ENCODE data around the gene NRXN3. TPM values are rescaled to one million over a fixed set of nuclear protein-coding genes. Genes with fewer than 3 reads are reported as not detected.

The NRXN3 gene
- polyA plus RNA-seq, 1 of the 3 experiments (the other 2 are of a cell fraction) = 1.6 TPM

DNA sequence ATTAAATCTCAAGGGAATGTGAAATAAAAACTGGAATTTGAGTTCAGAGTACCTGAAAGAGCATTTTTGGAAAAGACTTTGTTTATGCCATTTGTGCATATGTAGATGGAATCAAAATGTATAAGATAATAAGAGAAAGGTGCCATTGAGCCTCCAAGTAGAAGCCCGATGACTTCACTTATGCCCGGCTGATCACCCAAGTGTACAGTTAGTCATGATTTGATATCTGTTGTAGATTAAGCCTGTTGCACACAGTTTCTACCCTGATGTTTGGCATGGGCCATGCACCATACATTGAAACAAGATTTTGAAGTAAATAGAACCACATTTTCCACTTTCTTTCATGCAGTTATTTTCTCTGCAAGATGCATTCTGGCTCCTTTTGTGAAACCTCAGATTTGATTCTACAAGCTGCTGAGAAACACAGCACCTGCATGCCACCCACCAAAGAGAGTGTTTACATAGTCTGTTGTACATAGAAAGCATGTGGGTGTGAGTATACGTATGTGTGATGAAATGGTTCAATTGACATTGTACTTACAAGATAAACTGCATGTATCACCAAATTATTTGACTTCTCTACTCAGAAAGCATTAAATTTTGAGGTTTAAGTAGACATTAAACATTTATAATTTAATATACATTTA lies 1268.6 kb downstream of the NRXN3 start:
- Histone ChIP-seq H3K27me3 (ENCODE audit: insufficient read depth) (no peaks in the 10 kb centered on the region), H2AFZ (ENCODE audit: low read depth) (no peak overlapping the region), H3K27ac (ENCODE audit: low read depth in 2 of 2, low read length in 1 of 2) (no peak overlapping the region), H3K36me3 (replicated peaks in 1 of 2; ENCODE audit: control insufficient read depth in 1 of 2, insufficient read depth in 2 of 2, low read length in 1 of 2) (no peaks in the 10 kb centered on the region), H3K4me2 (no peak overlapping the region), H3F3A (replicated peaks; ENCODE audit: insufficient read depth) (no peaks in the 10 kb centered on the region), H3K9ac (no peak overlapping the region), H3K4me3 (ENCODE audit: low read depth in 2 of 2, low read length in 1 of 2) (no peak overlapping the region), H3K79me2 (ENCODE audit: insufficient read depth) (no peaks in the 10 kb centered on the region), H3K4me1 (ENCODE audit: control insufficient read depth in 1 of 2, insufficient read depth in 2 of 2, low read depth in 1 of 2, low read length in 1 of 2) (no peaks in the 10 kb centered on the region; a peak in 1 of 4 replicates), H4K20me1 (ENCODE audit: insufficient read depth) (no peaks in the 10 kb centered on the region), H3K9me2 (no peaks in the 10 kb centered on the region), H3K9me3 (no peaks in the 10 kb centered on the region)
- ChIA-PET POLR2A (no interaction called here), CTCF (no interaction called here)
- TF ChIP-seq, protein P1, sequence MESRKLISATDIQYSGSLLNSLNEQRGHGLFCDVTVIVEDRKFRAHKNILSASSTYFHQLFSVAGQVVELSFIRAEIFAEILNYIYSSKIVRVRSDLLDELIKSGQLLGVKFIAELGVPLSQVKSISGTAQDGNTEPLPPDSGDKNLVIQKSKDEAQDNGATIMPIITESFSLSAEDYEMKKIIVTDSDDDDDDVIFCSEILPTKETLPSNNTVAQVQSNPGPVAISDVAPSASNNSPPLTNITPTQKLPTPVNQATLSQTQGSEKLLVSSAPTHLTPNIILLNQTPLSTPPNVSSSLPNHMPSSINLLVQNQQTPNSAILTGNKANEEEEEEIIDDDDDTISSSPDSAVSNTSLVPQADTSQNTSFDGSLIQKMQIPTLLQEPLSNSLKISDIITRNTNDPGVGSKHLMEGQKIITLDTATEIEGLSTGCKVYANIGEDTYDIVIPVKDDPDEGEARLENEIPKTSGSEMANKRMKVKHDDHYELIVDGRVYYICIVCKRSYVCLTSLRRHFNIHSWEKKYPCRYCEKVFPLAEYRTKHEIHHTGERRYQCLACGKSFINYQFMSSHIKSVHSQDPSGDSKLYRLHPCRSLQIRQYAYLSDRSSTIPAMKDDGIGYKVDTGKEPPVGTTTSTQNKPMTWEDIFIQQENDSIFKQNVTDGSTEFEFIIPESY (IDR thresholded peaks at IDR 0.05; ENCODE audit: borderline replicate concordance, low read depth) = no peak
- no peak for TF ChIP-seq NFIC (IDR thresholded peaks at IDR 0.05; ENCODE audit: borderline replicate concordance)
- no peak for TF ChIP-seq POLR2AphosphoS5 (IDR thresholded peaks at IDR 0.05; ENCODE audit: low read depth, low read length)
- TF ChIP-seq FOSL2 (IDR thresholded peaks at IDR 0.05; ENCODE audit: borderline replicate concordance, low read depth) = no peak
- no peak for TF ChIP-seq RXRA (IDR thresholded peaks at IDR 0.05; ENCODE audit: borderline replicate concordance, low read depth)
- no peak for TF ChIP-seq RAD21 (IDR thresholded peaks at IDR 0.05; ENCODE audit: low read length)
- TF ChIP-seq SMC3 (IDR thresholded peaks at IDR 0.05; ENCODE audit: low read depth, low read length) = no peak
- TF ChIP-seq, protein P2, sequence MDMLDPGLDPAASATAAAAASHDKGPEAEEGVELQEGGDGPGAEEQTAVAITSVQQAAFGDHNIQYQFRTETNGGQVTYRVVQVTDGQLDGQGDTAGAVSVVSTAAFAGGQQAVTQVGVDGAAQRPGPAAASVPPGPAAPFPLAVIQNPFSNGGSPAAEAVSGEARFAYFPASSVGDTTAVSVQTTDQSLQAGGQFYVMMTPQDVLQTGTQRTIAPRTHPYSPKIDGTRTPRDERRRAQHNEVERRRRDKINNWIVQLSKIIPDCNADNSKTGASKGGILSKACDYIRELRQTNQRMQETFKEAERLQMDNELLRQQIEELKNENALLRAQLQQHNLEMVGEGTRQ (IDR thresholded peaks at IDR 0.05; ENCODE audit: borderline replicate concordance, low read depth, low read length) = no peak
- no peak for TF ChIP-seq JUND (IDR thresholded peaks at IDR 0.05)
- TF ChIP-seq, protein P3, sequence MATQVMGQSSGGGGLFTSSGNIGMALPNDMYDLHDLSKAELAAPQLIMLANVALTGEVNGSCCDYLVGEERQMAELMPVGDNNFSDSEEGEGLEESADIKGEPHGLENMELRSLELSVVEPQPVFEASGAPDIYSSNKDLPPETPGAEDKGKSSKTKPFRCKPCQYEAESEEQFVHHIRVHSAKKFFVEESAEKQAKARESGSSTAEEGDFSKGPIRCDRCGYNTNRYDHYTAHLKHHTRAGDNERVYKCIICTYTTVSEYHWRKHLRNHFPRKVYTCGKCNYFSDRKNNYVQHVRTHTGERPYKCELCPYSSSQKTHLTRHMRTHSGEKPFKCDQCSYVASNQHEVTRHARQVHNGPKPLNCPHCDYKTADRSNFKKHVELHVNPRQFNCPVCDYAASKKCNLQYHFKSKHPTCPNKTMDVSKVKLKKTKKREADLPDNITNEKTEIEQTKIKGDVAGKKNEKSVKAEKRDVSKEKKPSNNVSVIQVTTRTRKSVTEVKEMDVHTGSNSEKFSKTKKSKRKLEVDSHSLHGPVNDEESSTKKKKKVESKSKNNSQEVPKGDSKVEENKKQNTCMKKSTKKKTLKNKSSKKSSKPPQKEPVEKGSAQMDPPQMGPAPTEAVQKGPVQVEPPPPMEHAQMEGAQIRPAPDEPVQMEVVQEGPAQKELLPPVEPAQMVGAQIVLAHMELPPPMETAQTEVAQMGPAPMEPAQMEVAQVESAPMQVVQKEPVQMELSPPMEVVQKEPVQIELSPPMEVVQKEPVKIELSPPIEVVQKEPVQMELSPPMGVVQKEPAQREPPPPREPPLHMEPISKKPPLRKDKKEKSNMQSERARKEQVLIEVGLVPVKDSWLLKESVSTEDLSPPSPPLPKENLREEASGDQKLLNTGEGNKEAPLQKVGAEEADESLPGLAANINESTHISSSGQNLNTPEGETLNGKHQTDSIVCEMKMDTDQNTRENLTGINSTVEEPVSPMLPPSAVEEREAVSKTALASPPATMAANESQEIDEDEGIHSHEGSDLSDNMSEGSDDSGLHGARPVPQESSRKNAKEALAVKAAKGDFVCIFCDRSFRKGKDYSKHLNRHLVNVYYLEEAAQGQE (IDR thresholded peaks at IDR 0.05; ENCODE audit: low read depth, low read length) = no peak
- no peak for TF ChIP-seq TEAD4 (IDR thresholded peaks at IDR 0.05; ENCODE audit: borderline replicate concordance, insufficient read depth)
- TF ChIP-seq EP300 (IDR thresholded peaks at IDR 0.05; ENCODE audit: borderline replicate concordance in 1 of 2, low read depth in 1 of 2, low read length in 1 of 2) = no peak
- TF ChIP-seq SIN3A (IDR thresholded peaks at IDR 0.05; ENCODE audit: borderline replicate concordance, low read depth, low read length) = no peak
- no peak for TF ChIP-seq NRF1 (IDR thresholded peaks at IDR 0.05; ENCODE audit: low read depth, low read length)
- TF ChIP-seq YY1 (IDR thresholded peaks at IDR 0.05; ENCODE audit: low read depth) = no peak
- no peak for TF ChIP-seq TCF12 (IDR thresholded peaks at IDR 0.05)
- TF ChIP-seq EZH2phosphoT487 (IDR thresholded peaks at IDR 0.05; ENCODE audit: borderline replicate concordance, low read depth) = no peak
- no peak for TF ChIP-seq RCOR1 (IDR thresholded peaks at IDR 0.05; ENCODE audit: low read length)
- TF ChIP-seq RFX5 (IDR thresholded peaks at IDR 0.05; ENCODE audit: low read length) = no peak
- DNase-seq = no peak
- WGBS (ENCODE audit: low lambda C conversion rate) = 58% methylated on average over 3 of the region's 3 CpGs

Measured in SK-N-SH (cell line).